PFSK-1 (cell line): Measurements from ENCODE around the gene KAZN.

Experiments
- FOXP2 ChIP-seq: optimal IDR thresholded peaks from 2 replicates; pipeline ENCODE3; 2011; ENCODE audit warnings: borderline replicate concordance, control low read depth, inconsistent platforms; ENCODE audit not compliant: insufficient read depth; ENCODE audit errors: extremely low read length, extremely low read depth
- POLR2AphosphoS5 ChIP-seq: IDR thresholded peaks from 2 replicates; pipeline ENCODE4 v1.6.1; 2012; ENCODE audit warnings: low read depth, mild to moderate bottlenecking, control low read depth, low read length, moderate library complexity
- REST ChIP-seq, 2 experiments: IDR thresholded peaks; 2 replicates each; pipeline versions ENCODE4 v1.6.1 to v1.8.0; 2011 to 2012; ENCODE audit warnings: low read depth in 2 of 2, low read length in 2 of 2, control low read depth in 1 of 2, inconsistent platforms in 1 of 2, mild to moderate bottlenecking in 1 of 2, moderate library complexity in 1 of 2; ENCODE audit not compliant: insufficient read depth in 1 of 2
- SIN3A ChIP-seq: IDR thresholded peaks from 2 replicates; pipeline ENCODE4 v1.6.1; 2012; ENCODE audit warnings: mild to moderate bottlenecking, low read length, moderate library complexity, borderline replicate concordance; ENCODE audit not compliant: insufficient read depth
- TAF1 ChIP-seq: IDR thresholded peaks from 2 replicates; pipeline ENCODE4 v1.6.1; 2012; ENCODE audit warnings: low read length, control low read depth, borderline replicate concordance; ENCODE audit not compliant: insufficient read depth

The KAZN gene

DNA sequence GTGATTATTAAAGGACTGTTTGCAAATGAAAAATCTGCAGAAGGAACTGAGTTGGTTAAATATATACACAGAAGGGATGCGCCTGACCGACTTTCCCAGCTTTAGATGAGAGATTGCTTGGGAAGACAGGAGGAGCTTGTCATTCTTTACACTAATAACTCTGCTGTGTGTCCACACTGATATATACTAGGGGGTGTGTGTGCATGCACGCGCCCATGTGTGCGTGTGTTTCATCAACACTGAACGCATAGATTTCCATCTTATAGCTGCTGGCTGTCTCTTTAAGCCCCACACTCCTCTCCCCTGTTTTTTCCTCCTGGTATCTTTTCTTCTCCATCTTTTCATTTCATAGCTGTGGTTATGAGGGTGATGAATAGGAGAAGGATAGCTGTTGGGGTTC lies 6.9 kb upstream of the KAZN start:
- TF ChIP-seq POLR2AphosphoS5 (no peak), FOXP2 (no peak), REST (IDR thresholded peaks at IDR 0.05; ENCODE audit: insufficient read depth in 1 of 2, low read depth in 2 of 2, low read length in 2 of 2) (no peak), SIN3A (no peak), TAF1 (no peak)

DNA sequence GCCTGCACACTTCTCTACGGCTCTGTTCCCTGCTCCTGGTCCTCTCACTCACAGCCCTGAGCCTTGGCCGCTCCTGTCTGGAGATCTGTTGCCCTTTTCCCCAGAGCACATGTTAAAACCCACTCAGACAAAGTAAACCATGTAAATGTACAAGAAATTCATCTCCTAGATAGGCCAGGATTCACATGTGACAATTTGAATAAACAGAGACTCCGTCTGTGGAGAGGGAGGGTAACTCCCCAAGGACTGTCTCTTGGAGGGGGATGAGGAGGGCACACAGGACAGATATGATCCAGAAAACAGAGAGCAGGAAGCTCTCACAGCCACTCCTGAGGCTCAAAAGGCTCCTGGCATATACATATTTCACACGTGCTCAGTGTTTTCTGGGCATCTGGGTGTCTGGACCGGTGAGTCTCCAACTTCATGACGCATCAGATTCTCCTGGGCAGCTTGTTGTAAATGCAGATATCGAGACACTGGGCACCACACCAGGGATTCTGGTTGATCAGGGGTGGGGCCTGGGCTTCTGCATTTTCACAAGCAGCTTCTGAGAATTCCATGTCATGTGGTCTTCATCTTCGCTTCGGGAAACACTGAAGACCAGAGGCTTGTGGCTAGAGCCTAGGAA lies 6.4 kb upstream of the KAZN start:
- TF ChIP-seq REST (IDR thresholded peaks at IDR 0.05; ENCODE audit: insufficient read depth in 1 of 2, low read depth in 2 of 2, low read length in 2 of 2) = no peak
- no peak for TF ChIP-seq POLR2AphosphoS5
- no peak for TF ChIP-seq TAF1
- no peak for TF ChIP-seq FOXP2
- TF ChIP-seq SIN3A = no peak

- no peak for TF ChIP-seq FOXP2
- TF ChIP-seq TAF1 = no peak
- TF ChIP-seq SIN3A = no peak
- no peak for TF ChIP-seq POLR2AphosphoS5
- no peak for TF ChIP-seq REST (IDR thresholded peaks at IDR 0.05; ENCODE audit: insufficient read depth in 1 of 2, low read depth in 2 of 2, low read length in 2 of 2)
Measured at GRCh38 chr1:14593302-14593701, 5.2 kb upstream of the KAZN start.

GRCh38 chr1:14594045-14594444 lies 4.4 kb upstream of the KAZN start:
- no peak for TF ChIP-seq REST (IDR thresholded peaks at IDR 0.05; ENCODE audit: insufficient read depth in 1 of 2, low read depth in 2 of 2, low read length in 2 of 2)
- TF ChIP-seq POLR2AphosphoS5 = no peak
- no peak for TF ChIP-seq FOXP2
- no peak for TF ChIP-seq SIN3A
- TF ChIP-seq TAF1 = no peak

DNA sequence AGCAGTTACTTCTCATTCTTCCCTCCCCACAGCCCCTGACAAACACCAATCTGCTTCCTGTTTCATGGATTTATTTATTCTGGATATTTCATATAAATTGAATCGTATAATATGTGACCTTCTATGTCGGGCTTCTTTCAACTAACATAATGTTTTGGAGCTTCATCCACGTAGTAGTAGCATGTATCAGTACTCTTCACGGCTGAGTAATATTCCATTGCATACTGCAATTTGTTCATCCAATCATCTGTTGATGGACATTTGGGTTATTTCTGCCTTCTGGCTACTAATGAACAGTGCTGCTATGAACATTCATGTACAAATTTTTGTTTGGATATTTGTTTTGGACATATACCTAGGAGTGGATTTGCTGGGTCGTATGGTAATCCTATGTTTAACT lies 1.9 kb upstream of the KAZN start:
- TF ChIP-seq POLR2AphosphoS5 = no peak
- no peak for TF ChIP-seq FOXP2
- TF ChIP-seq REST (IDR thresholded peaks at IDR 0.05; ENCODE audit: insufficient read depth in 1 of 2, low read depth in 2 of 2, low read length in 2 of 2) = no peak
- TF ChIP-seq TAF1 = no peak
